Osteoblast (primary cell): ENCODE results near the gene MCEE. TPM values are rescaled to one million over a fixed set of nuclear protein-coding genes. Genes with fewer than 3 reads are reported as not detected.
"Not testable (repeated sequence)": the region's sequence is repeated elsewhere in the genome, so short reads cannot be mapped to it uniquely, and the experiment has no call there.

Source experiments
- DNase-seq: peaks from one replicate; pipeline ENCODE4 v3.0.0; 2011; ENCODE audit warnings: low spot score, mixed read lengths; ENCODE audit not compliant: insufficient read length; ENCODE audit errors: missing footprints
- H2AFZ ChIP-seq: 2 replicates; pipeline ENCODE4 v1.6.0; 2011; ENCODE audit warnings: mild to moderate bottlenecking, low read length
- H3K27ac ChIP-seq: 2 replicates; pipeline ENCODE4 v1.5.1; 2011; ENCODE audit warnings: mild to moderate bottlenecking, low read depth, low read length, moderate library complexity
- H3K27me3 ChIP-seq: 2 replicates; pipeline ENCODE4 v1.6.0; 2012; ENCODE audit warnings: mild to moderate bottlenecking, control low read depth, inconsistent platforms, low read length, moderate library complexity; ENCODE audit not compliant: insufficient read depth
- H3K36me3 ChIP-seq: 2 replicates; pipeline ENCODE4 v1.5.1; 2011; ENCODE audit warnings: mild to moderate bottlenecking, low read length, control low read depth, moderate library complexity; ENCODE audit not compliant: insufficient read depth
- H3K4me1 ChIP-seq: 2 replicates; pipeline ENCODE4 v1.5.1; 2011; ENCODE audit warnings: mild to moderate bottlenecking, low read length, control low read depth, moderate library complexity; ENCODE audit not compliant: insufficient read depth
- H3K4me2 ChIP-seq: 2 replicates; pipeline ENCODE4 v1.6.0; 2011; ENCODE audit warnings: mild to moderate bottlenecking, low read length; ENCODE audit not compliant: insufficient read depth
- H3K4me3 ChIP-seq: fragments of 200-600 bp; sonication (generic); 3 replicates; pipeline ENCODE4 v1.5.1; 2012; ENCODE audit warnings: mild to moderate bottlenecking, low read length, inconsistent platforms; ENCODE audit not compliant: insufficient read depth
- H3K79me2 ChIP-seq: 2 replicates; pipeline ENCODE4 v1.6.0; 2012; ENCODE audit warnings: mild to moderate bottlenecking, low read length, control low read depth, inconsistent platforms; ENCODE audit not compliant: insufficient read depth
- H3K9me3 ChIP-seq: 2 replicates; pipeline ENCODE4 v1.5.1; 2011; ENCODE audit warnings: low read depth, low read length, control low read depth
- H4K20me1 ChIP-seq: 2 replicates; pipeline ENCODE4 v1.6.0; 2012; ENCODE audit warnings: mild to moderate bottlenecking, low read length, control low read depth; ENCODE audit not compliant: insufficient read depth
- CTCF ChIP-seq: IDR thresholded peaks from 2 replicates; pipeline ENCODE4 v1.5.1; 2011; ENCODE audit warnings: mild to moderate bottlenecking, low read depth, low read length, moderate library complexity; ENCODE audit errors: extremely low read depth
- total RNA-seq: library from RNA; depleted of rRNA; stranded (reverse); fragments of >200 nt; gene quantifications from 2 replicates; pipeline ENCODE4 v1.2.3, GENCODE V29; 2012

Gene MCEE
- total RNA-seq, 1 donor: 21.4 TPM

DNA sequence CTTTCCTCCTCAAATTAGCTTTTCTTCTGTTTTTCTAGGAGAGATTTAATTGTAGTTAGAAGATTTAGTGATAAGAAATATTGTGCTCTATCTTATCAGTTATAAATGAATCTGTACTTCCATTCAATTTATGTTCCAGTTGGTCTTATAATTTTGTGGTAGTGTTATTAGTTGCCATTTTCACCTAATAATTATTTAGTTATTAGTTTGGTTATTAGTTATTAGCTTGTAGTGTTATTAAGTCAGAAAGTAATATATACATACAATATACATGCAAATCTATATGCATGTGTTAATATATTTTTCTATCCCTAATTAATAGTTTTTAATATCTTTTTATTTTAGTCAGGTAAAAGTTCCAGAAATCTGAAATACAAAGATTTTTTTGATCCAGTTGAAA lies 3.6 kb upstream of the MCEE start:
- Histone ChIP-seq H3K79me2 (peaks cover 45% of the 10 kb centered on the region), H3K4me2 (no peak overlapping the region), H2AFZ (no peak overlapping the region), H3K4me3 (no peak overlapping the region), H3K27ac (no peak overlapping the region), H3K9me3 (no peaks in the 10 kb centered on the region), H4K20me1 (peaks cover 8% of the 10 kb centered on the region), H3K27me3 (no peaks in the 10 kb centered on the region), H3K4me1 (peaks cover 15% of the 10 kb centered on the region), H3K36me3 (peaks cover 39% of the 10 kb centered on the region)
- DNase-seq: no peak
- no peak for TF ChIP-seq CTCF

DNA sequence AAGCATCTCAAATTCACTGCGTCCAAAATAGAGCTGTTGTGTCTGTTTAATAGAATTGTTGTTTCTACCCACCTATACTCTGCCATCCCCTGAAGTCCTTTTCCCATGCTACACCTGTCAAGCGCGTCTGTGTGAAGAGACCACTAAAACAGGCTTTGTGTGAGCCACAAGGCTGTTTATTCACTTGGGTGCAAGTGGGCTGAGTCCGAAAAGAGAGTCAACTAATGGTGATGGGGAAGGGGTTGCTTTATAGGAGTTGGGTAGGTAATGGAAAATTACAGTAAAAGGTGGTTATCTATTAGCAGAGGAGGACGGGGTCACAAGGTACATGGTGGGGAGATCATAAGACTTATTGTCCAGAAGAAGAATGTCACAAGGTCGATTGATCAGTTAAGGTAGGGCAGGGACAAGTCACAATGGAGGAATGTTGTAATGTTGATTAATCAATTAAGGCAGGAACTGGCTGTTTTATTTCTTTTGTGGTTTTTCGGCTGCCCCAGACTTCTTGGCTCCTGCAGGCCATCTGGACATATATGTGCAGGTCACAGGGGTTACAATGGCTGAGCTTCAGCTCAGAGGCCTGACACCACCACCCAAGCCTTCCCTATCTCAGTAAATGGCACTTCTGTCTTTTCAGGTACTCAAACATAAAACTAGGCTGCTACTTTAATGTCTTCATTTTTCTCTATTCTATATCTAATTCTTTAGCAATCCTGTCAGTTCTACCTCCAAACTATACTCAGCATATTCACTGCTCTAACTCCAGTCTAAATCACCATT lies 1.5 kb upstream of the MCEE start:
- H3K4me1 ChIP-seq: peaks cover 17% of the 10 kb centered on the region
- H3K79me2 ChIP-seq: peaks cover 65% of the 10 kb centered on the region
- H3K4me2 ChIP-seq: peak overlapping the region; percentile 82
- H4K20me1 ChIP-seq, DNase-seq, H3K9me3 ChIP-seq, H3K27me3 ChIP-seq, H2AFZ ChIP-seq: not testable (repeated sequence)
- peak overlapping the region; percentile 96 for H3K27ac ChIP-seq
- H3K36me3 ChIP-seq: peaks cover 19% of the 10 kb centered on the region
- peak overlapping the region; percentile 99 for H3K4me3 ChIP-seq

- Histone ChIP-seq H3K36me3 (peaks cover 12% of the 10 kb centered on the region), H3K4me1 (peaks cover 17% of the 10 kb centered on the region), H4K20me1 (peaks cover 11% of the 10 kb centered on the region), H2AFZ (peak overlapping the region; percentile 97), H3K4me3 (peak overlapping the region; percentile 99), H3K9me3 (no peaks in the 10 kb centered on the region), H3K27ac (peak overlapping the region; percentile 96), H3K27me3 (no peaks in the 10 kb centered on the region), H3K4me2 (peak overlapping the region; percentile 82), H3K79me2 (peaks cover 66% of the 10 kb centered on the region)
- peak; percentile 30 for DNase-seq
- TF ChIP-seq CTCF: no peak
Observed at GRCh38 chr2:71130905-71131244, 846 bp upstream of the MCEE start.

- no peak for TF ChIP-seq CTCF
- peaks cover 69% of the 10 kb centered on the region for H3K79me2 ChIP-seq
- DNase-seq: peak; percentile 83
Observed at GRCh38 chr2:71129902-71130151, 202 bp downstream of the MCEE start.

More at GRCh38 chr2:71129902-71130151, 202 bp downstream of the MCEE start:
- H4K20me1 ChIP-seq: peaks cover 16% of the 10 kb centered on the region
- H3K27ac ChIP-seq: peak overlapping the region; percentile 96
- H3K4me2 ChIP-seq: peak overlapping the region; percentile 82
- H3K4me1 ChIP-seq: peaks cover 17% of the 10 kb centered on the region
- no peaks in the 10 kb centered on the region for H3K27me3 ChIP-seq
- no peaks in the 10 kb centered on the region for H3K9me3 ChIP-seq
- peak overlapping the region; percentile 99 for H3K4me3 ChIP-seq
- H3K36me3 ChIP-seq: peaks cover 9% of the 10 kb centered on the region
- peak overlapping the region; percentile 98 for H2AFZ ChIP-seq
